GM19324 (cell line): ENCODE results near the gene LAYN.

Source experiments
- ATAC-seq: cut with Tn5 transposase; IDR thresholded peaks from one replicate; pipeline ENCODE4 v1.9.1; 2021; ENCODE audit warnings: mild to moderate bottlenecking, moderate library complexity; ENCODE audit not compliant: unreplicated experiment, low FRiP score

LAYN gene

GRCh38 chr11:111589886-111590499 is 49.5 kb downstream of the LAYN start:
- ATAC-seq = no peak

GRCh38 chr11:111591187-111591960 is 50.9 kb downstream of the LAYN start:
- no peak for ATAC-seq

GRCh38 chr11:111592491-111592890 is 52.0 kb downstream of the LAYN start:
- no peak for ATAC-seq

- ATAC-seq = no peak
Measured at GRCh38 chr11:111596319-111596718, 55.8 kb downstream of the LAYN start.

GRCh38 chr11:111598148-111598547 is 57.6 kb downstream of the LAYN start:
- ATAC-seq = no peak

- no peak for ATAC-seq
Measured at GRCh38 chr11:111598559-111598958, 58.0 kb downstream of the LAYN start.

GRCh38 chr11:111601636-111601978 is 61.1 kb downstream of the LAYN start:
- ATAC-seq = no peak

GRCh38 chr11:111601979-111602864 is 61.7 kb downstream of the LAYN start, which contains the start of gene SIK2:
Gene SIK2 (plus strand): TSS chr11:111602449. CDS start chr11:111602564, 115 bp downstream.
- peak; percentile 93 for ATAC-seq

- no peak for ATAC-seq
Measured at GRCh38 chr11:111602865-111603610, 62.5 kb downstream of the LAYN start.

- no peak for ATAC-seq
Measured at GRCh38 chr11:111603611-111604130, 63.2 kb downstream of the LAYN start.

GRCh38 chr11:111604392-111605009 is 64.0 kb downstream of the LAYN start:
- ATAC-seq = no peak

- ATAC-seq = no peak
Measured at GRCh38 chr11:111605681-111606080, 65.2 kb downstream of the LAYN start.

- no peak for ATAC-seq
Measured at GRCh38 chr11:111606986-111607385, 66.5 kb downstream of the LAYN start.

GRCh38 chr11:111607751-111608150 is 67.2 kb downstream of the LAYN start:
- no peak for ATAC-seq
